H9 (cell line): ENCODE measurements around the gene GPRC5A. TPM values are rescaled to one million over a fixed set of nuclear protein-coding genes. Genes with fewer than 3 reads are reported as not detected.

Experiments
- DNase-seq: peaks from one replicate; pipeline ENCODE4 v3.0.0-alpha.2; 2017
- H2AFZ ChIP-seq: one replicate; pipeline ENCODE4 v1.6.1; 2013; ENCODE audit warnings: mild to moderate bottlenecking, low read length, control low read depth, moderate library complexity
- H2AK5ac ChIP-seq: 2 replicates; pipeline ENCODE4 v1.6.1; 2013; ENCODE audit warnings: low read length, control low read depth, mixed read lengths; ENCODE audit not compliant: insufficient read length
- H2BK120ac ChIP-seq: one replicate; pipeline ENCODE4 v1.6.1; 2013; ENCODE audit warnings: low read depth, mild to moderate bottlenecking, low read length, control low read depth, inconsistent platforms; ENCODE audit not compliant: poor library complexity, severe bottlenecking
- H2BK12ac ChIP-seq: 2 replicates; pipeline ENCODE4 v1.6.1; 2013; ENCODE audit warnings: low read length, control low read depth, mixed read lengths, low read depth; ENCODE audit not compliant: insufficient read length
- H2BK15ac ChIP-seq: 2 replicates; pipeline ENCODE4 v1.6.1; 2013; ENCODE audit warnings: low read depth, low read length, control low read depth
- H2BK20ac ChIP-seq: one replicate; pipeline ENCODE4 v1.6.1; 2013; ENCODE audit warnings: low read depth, mild to moderate bottlenecking, low read length, control low read depth, inconsistent platforms; ENCODE audit not compliant: poor library complexity, severe bottlenecking
- H2BK5ac ChIP-seq: 2 replicates; pipeline ENCODE4 v1.6.1; 2013; ENCODE audit warnings: low read length, control low read depth, mixed read lengths; ENCODE audit not compliant: insufficient read length
- H3K14ac ChIP-seq: 2 replicates; pipeline ENCODE4 v1.6.1; 2013; ENCODE audit warnings: low read length, control low read depth; ENCODE audit not compliant: insufficient read depth
- H3K18ac ChIP-seq: 2 replicates; pipeline ENCODE4 v1.6.1; 2013; ENCODE audit warnings: low read depth, mild to moderate bottlenecking, mixed read lengths, low read length, control low read depth; ENCODE audit not compliant: insufficient read length
- H3K23ac ChIP-seq: 2 replicates; pipeline ENCODE4 v1.6.1; 2013; ENCODE audit warnings: low read length, control low read depth, mixed read lengths, low read depth; ENCODE audit not compliant: insufficient read length
- H3K23me2 ChIP-seq: 2 replicates; pipeline ENCODE4 v1.6.1; 2013; ENCODE audit warnings: low read depth, mild to moderate bottlenecking, mixed read lengths, low read length, control low read depth; ENCODE audit not compliant: insufficient read length, poor library complexity, severe bottlenecking
- H3K27ac ChIP-seq: 2 replicates; pipeline ENCODE4 v1.5.1; 2013; ENCODE audit warnings: low read length, control low read depth, mixed read lengths, low read depth; ENCODE audit not compliant: insufficient read length
- H3K27me3 ChIP-seq: 2 replicates; pipeline ENCODE4 v1.6.1; 2013; ENCODE audit warnings: low read length, control low read depth, inconsistent platforms; ENCODE audit not compliant: insufficient read depth
- H3K4ac ChIP-seq: 2 replicates; pipeline ENCODE4 v1.6.1; 2013; ENCODE audit warnings: low read depth, mild to moderate bottlenecking, control low read depth, inconsistent platforms, low read length, moderate library complexity
- H3K4me1 ChIP-seq: 2 replicates; pipeline ENCODE4 v1.6.1; 2013; ENCODE audit warnings: low read length, control low read depth, inconsistent platforms; ENCODE audit not compliant: insufficient read depth
- H3K4me2 ChIP-seq: 2 replicates; pipeline ENCODE4 v1.6.1; 2013; ENCODE audit warnings: low read length, control low read depth, mixed read lengths; ENCODE audit not compliant: insufficient read length, insufficient read depth
- H3K56ac ChIP-seq: 2 replicates; pipeline ENCODE4 v1.6.1; 2013; ENCODE audit warnings: low read depth, mild to moderate bottlenecking, mixed read lengths, low read length, control low read depth; ENCODE audit not compliant: insufficient read length
- H3K79me1 ChIP-seq: 2 replicates; pipeline ENCODE4 v1.6.1; 2013; ENCODE audit warnings: low read depth, mild to moderate bottlenecking, moderate library complexity, low read length, control low read depth, inconsistent platforms; ENCODE audit not compliant: insufficient read depth, poor library complexity, severe bottlenecking
- H3K79me2 ChIP-seq: 2 replicates; pipeline ENCODE4 v1.6.1; 2013; ENCODE audit warnings: low read length, control low read depth, inconsistent platforms; ENCODE audit not compliant: insufficient read depth
- H3K9ac ChIP-seq: 2 replicates; pipeline ENCODE4 v1.6.1; 2013; ENCODE audit warnings: low read length, control low read depth, mixed read lengths; ENCODE audit not compliant: insufficient read length; ENCODE audit errors: extremely low read depth
- H3K9me3 ChIP-seq: one replicate; pipeline ENCODE4 v1.6.1; 2013; ENCODE audit warnings: low read depth, low read length, inconsistent platforms; ENCODE audit not compliant: control insufficient read depth
- H3T11ph ChIP-seq: one replicate; pipeline ENCODE4 v1.6.1; 2013; ENCODE audit warnings: mild to moderate bottlenecking, low read length, control low read depth, inconsistent platforms
- H4K20me1 ChIP-seq: one replicate; pipeline ENCODE4 v1.6.1; 2013; ENCODE audit not compliant: control insufficient read depth, insufficient read length, insufficient read depth
- H4K5ac ChIP-seq: 2 replicates; pipeline ENCODE4 v1.6.1; 2013; ENCODE audit warnings: low read depth, mild to moderate bottlenecking, mixed read lengths, low read length, control low read depth; ENCODE audit not compliant: insufficient read length
- H4K8ac ChIP-seq: replicated peaks from 2 replicates; pipeline ENCODE4 v1.6.1; 2013; ENCODE audit warnings: low read length, control low read depth, mixed read lengths, low read depth; ENCODE audit not compliant: insufficient read length
- H4K91ac ChIP-seq: 2 replicates; pipeline ENCODE4 v1.6.1; 2013; ENCODE audit warnings: low read depth, mild to moderate bottlenecking, moderate library complexity, mixed read lengths, low read length, control low read depth; ENCODE audit not compliant: insufficient read length
- H3K27ac Mint-ChIP-seq, 3 experiments: 2 replicates in 2 of 3; 3 replicates in 1 of 3; pipeline ENCODE4 v1.8.0; 2020 to 2021; ENCODE audit warnings: mixed read lengths in 3 of 3, mild to moderate bottlenecking in 1 of 3, moderate library complexity in 1 of 3
- H3K27me3 Mint-ChIP-seq: 2 replicates; pipeline ENCODE4 v1.8.0; 2021; ENCODE audit warnings: low read depth, mild to moderate bottlenecking, moderate library complexity, mixed read lengths
- H3K36me3 Mint-ChIP-seq, 3 experiments: 2 replicates in 2 of 3; 3 replicates in 1 of 3; pipeline ENCODE4 v1.8.0; 2020 to 2021; ENCODE audit warnings: low read depth in 3 of 3, mixed read lengths in 3 of 3; ENCODE audit not compliant: insufficient read depth in 1 of 3
- H3K4me1 Mint-ChIP-seq, 2 experiments: 2 replicates each; pipeline ENCODE4 v1.8.0; 2020; ENCODE audit warnings: mixed read lengths in 2 of 2
- H3K4me3 Mint-ChIP-seq, 2 experiments: 2 replicates in 1 of 2; 3 replicates in 1 of 2; pipeline ENCODE4 v1.8.0; 2020 to 2021; ENCODE audit warnings: mild to moderate bottlenecking in 2 of 2, mixed read lengths in 2 of 2, moderate library complexity in 1 of 2
- H3K9me3 Mint-ChIP-seq, 2 experiments: 2 replicates in 1 of 2; 3 replicates in 1 of 2; pipeline ENCODE4 v1.8.0; 2020; ENCODE audit warnings: mild to moderate bottlenecking in 2 of 2, mixed read lengths in 2 of 2, moderate library complexity in 1 of 2
- WGBS: extraction: QIAGEN DNeasy Blood & Tissue Kit; methylation state at CpG from one replicate; pipeline ENCODE4 v1.1.7; 2013; ENCODE audit warnings: missing lambda C conversion rate, low lambda C conversion rate, mixed read lengths; ENCODE audit not compliant: insufficient read length; ENCODE audit errors: extremely low coverage; 5-methylcytosine and 5-hydroxymethylcytosine counted together
- total RNA-seq: library from RNA; stranded (reverse); gene quantifications from 2 replicates; pipeline ENCODE4 v1.2.1, GENCODE V29; 2021
- TF ChIP-seq, protein P1 (sequence below): fragments of 200-600 bp; sonication (generic); conservative IDR thresholded peaks from 3 replicates; pipeline ENCODE4 v1.8.0; 2021; ENCODE audit warnings: antibody characterized with exemption, mild to moderate bottlenecking

The GPRC5A gene
- total RNA-seq, 1 experiment from 2014 or later, result 0.09 TPM

DNA sequence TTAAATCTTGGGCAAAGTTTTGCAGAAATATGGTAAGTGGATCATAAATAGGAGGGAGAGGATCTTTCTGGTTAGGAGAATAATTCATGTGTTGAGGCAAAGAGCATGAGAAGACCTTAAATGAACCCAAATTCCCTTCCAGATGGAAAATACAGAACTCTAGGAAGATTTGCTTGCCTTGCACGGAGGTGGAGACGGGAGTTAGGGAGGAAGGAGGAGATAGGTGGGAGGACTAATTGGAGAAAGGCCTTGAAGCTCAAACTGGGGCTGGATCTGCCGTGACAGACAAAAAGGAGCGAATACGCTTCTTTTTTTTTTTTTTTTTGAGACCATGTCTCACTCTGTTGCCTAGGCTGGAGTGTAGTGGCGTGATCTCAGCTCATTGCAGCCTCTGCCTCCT is 5.9 kb downstream of the GPRC5A start:
- Mint-ChIP-seq H3K36me3 (no peaks in the 10 kb centered on the region), H3K27me3 (peaks cover 18% of the 10 kb centered on the region), H3K4me3 (no peak overlapping the region), H3K4me1 (peaks cover 9% of the 10 kb centered on the region in 2 experiments), H3K9me3 (no peaks in the 10 kb centered on the region; a peak in 1 of 5 replicates), H3K27ac (no peak overlapping the region)
- H3K23ac ChIP-seq, result no peak overlapping the region
- H3K4me1 ChIP-seq, result no peaks in the 10 kb centered on the region
- H3K27ac ChIP-seq, result no peak overlapping the region
- no peak overlapping the region for H4K91ac ChIP-seq
- no peak overlapping the region for H2BK120ac ChIP-seq
- H4K8ac ChIP-seq, result no peak overlapping the region
- H4K5ac ChIP-seq, result no peak overlapping the region
- no peaks in the 10 kb centered on the region for H3K23me2 ChIP-seq
- no peak for DNase-seq
- no peak overlapping the region for H3K4ac ChIP-seq
- no peak overlapping the region for H3K14ac ChIP-seq
- no peak overlapping the region for H3K56ac ChIP-seq
- no CpG with 5 or more reads among the region's 6 CpGs for WGBS
- H3K27me3 ChIP-seq, result no peaks in the 10 kb centered on the region
- no peak overlapping the region for H2AK5ac ChIP-seq
- no peaks in the 10 kb centered on the region for H3K79me1 ChIP-seq
- no peak overlapping the region for H3K9ac ChIP-seq
- no peak overlapping the region for H2BK5ac ChIP-seq
- no peaks in the 10 kb centered on the region for H3K79me2 ChIP-seq
- H4K20me1 ChIP-seq, result no peaks in the 10 kb centered on the region
- H2AFZ ChIP-seq, result no peak overlapping the region
- no peak overlapping the region for H2BK15ac ChIP-seq
- TF ChIP-seq, protein P1, sequence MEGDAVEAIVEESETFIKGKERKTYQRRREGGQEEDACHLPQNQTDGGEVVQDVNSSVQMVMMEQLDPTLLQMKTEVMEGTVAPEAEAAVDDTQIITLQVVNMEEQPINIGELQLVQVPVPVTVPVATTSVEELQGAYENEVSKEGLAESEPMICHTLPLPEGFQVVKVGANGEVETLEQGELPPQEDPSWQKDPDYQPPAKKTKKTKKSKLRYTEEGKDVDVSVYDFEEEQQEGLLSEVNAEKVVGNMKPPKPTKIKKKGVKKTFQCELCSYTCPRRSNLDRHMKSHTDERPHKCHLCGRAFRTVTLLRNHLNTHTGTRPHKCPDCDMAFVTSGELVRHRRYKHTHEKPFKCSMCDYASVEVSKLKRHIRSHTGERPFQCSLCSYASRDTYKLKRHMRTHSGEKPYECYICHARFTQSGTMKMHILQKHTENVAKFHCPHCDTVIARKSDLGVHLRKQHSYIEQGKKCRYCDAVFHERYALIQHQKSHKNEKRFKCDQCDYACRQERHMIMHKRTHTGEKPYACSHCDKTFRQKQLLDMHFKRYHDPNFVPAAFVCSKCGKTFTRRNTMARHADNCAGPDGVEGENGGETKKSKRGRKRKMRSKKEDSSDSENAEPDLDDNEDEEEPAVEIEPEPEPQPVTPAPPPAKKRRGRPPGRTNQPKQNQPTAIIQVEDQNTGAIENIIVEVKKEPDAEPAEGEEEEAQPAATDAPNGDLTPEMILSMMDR, result no peak
- H2BK20ac ChIP-seq, result no peak overlapping the region
- H2BK12ac ChIP-seq, result no peak overlapping the region
- no peak overlapping the region for H3T11ph ChIP-seq
- no peak overlapping the region for H3K18ac ChIP-seq
- H3K4me2 ChIP-seq, result no peak overlapping the region
- H3K9me3 ChIP-seq, result no peaks in the 10 kb centered on the region
